ENCODE results near the gene MCM9.

The MCM9 gene

GRCh38 chr6:118892355-118892991, 42.5 kb downstream of the MCM9 start:
- no peak overlapping the region for H3K4me3 ChIP-seq (ENCODE audit: low read length)
- H3K27ac ChIP-seq (ENCODE audit: low read depth, low read length): no peak overlapping the region
- H3K79me2 ChIP-seq (ENCODE audit: control insufficient read depth, insufficient read depth, low read length): peaks cover 23% of the 10 kb centered on the region

GRCh38 chr6:118890997-118891790, 43.8 kb downstream of the MCM9 start:
- Histone ChIP-seq H2BK120ac (ENCODE audit: low read depth, low read length) (no peak overlapping the region), H3K4me2 (ENCODE audit: low read length) (no peak overlapping the region), H3K18ac (ENCODE audit: low read length) (peak overlapping the region; percentile 61), H2AK5ac (ENCODE audit: low read length) (no peak overlapping the region), H3K4me3 (ENCODE audit: low read length) (no peak overlapping the region), H3K79me1 (ENCODE audit: low read length) (peaks cover 2% of the 10 kb centered on the region), H3K4ac (ENCODE audit: low read depth, low read length) (no peak overlapping the region), H3K23ac (ENCODE audit: low read length) (peak overlapping the region; percentile 16), H4K5ac (ENCODE audit: low read length) (no peak overlapping the region), H3K9ac (ENCODE audit: low read length) (no peak overlapping the region), H3K27me3 (ENCODE audit: insufficient read depth, low read length, poor library complexity) (no peaks in the 10 kb centered on the region), H4K8ac (ENCODE audit: low read depth, low read length) (peak overlapping the region; percentile 1), H3K36me3 (ENCODE audit: control insufficient read depth, insufficient read depth, low read length) (no peaks in the 10 kb centered on the region), H3K56ac (ENCODE audit: low read length) (peak overlapping the region; percentile 50), H2BK5ac (ENCODE audit: low read length) (peak overlapping the region; percentile 26), H3K4me1 (ENCODE audit: control insufficient read depth, low read depth, low read length) (peaks cover 6% of the 10 kb centered on the region), H2BK15ac (replicated peaks; ENCODE audit: low read depth) (no peak overlapping the region), H3K27ac (ENCODE audit: low read depth, low read length) (no peak overlapping the region), H3K79me2 (ENCODE audit: control insufficient read depth, insufficient read depth, low read length) (peaks cover 13% of the 10 kb centered on the region)
- no peak for DNase-seq
- WGBS (ENCODE audit: extremely low coverage, insufficient coverage, low lambda C conversion rate): no CpG with 5 or more reads among the region's 5 CpGs

More at GRCh38 chr6:118892355-118892991, 42.5 kb downstream of the MCM9 start:
- no peaks in the 10 kb centered on the region for H3K27me3 ChIP-seq (ENCODE audit: insufficient read depth, low read length, poor library complexity)
- peak overlapping the region; percentile 51 for H3K56ac ChIP-seq (ENCODE audit: low read length)
- H4K5ac ChIP-seq (ENCODE audit: low read length): no peak overlapping the region
- no CpG with 5 or more reads among the region's 6 CpGs for WGBS (ENCODE audit: extremely low coverage, insufficient coverage, low lambda C conversion rate)
- no peak overlapping the region for H3K23ac ChIP-seq (ENCODE audit: low read length)
- no peak overlapping the region for H2AK5ac ChIP-seq (ENCODE audit: low read length)
- peak overlapping the region; percentile 38 for H2BK120ac ChIP-seq (ENCODE audit: low read depth, low read length)
- no peak overlapping the region for H4K8ac ChIP-seq (ENCODE audit: low read depth, low read length)
- peaks cover 2% of the 10 kb centered on the region for H3K79me1 ChIP-seq (ENCODE audit: low read length)
- no peaks in the 10 kb centered on the region for H3K36me3 ChIP-seq (ENCODE audit: control insufficient read depth, insufficient read depth, low read length)
- no peak overlapping the region for H3K4me2 ChIP-seq (ENCODE audit: low read length)
- no peak overlapping the region for H3K9ac ChIP-seq (ENCODE audit: low read length)
- H2BK15ac ChIP-seq (replicated peaks; ENCODE audit: low read depth): peak overlapping the region; percentile 19
- H3K4ac ChIP-seq (ENCODE audit: low read depth, low read length): no peak overlapping the region
- DNase-seq: no peak
- peaks cover 6% of the 10 kb centered on the region for H3K4me1 ChIP-seq (ENCODE audit: control insufficient read depth, low read depth, low read length)
- H3K18ac ChIP-seq (ENCODE audit: low read length): no peak overlapping the region
- H2BK5ac ChIP-seq (ENCODE audit: low read length): no peak overlapping the region

- peaks cover 6% of the 10 kb centered on the region for H3K4me1 ChIP-seq (ENCODE audit: control insufficient read depth, low read depth, low read length)
- H3K79me1 ChIP-seq (ENCODE audit: low read length): peaks cover 2% of the 10 kb centered on the region
- no peak overlapping the region for H2BK120ac ChIP-seq (ENCODE audit: low read depth, low read length)
- H4K5ac ChIP-seq (ENCODE audit: low read length): no peak overlapping the region
- no CpG with 5 or more reads among the region's 4 CpGs for WGBS (ENCODE audit: extremely low coverage, insufficient coverage, low lambda C conversion rate)
- H3K4me2 ChIP-seq (ENCODE audit: low read length): no peak overlapping the region
- no peak overlapping the region for H4K8ac ChIP-seq (ENCODE audit: low read depth, low read length)
- H2AK5ac ChIP-seq (ENCODE audit: low read length): no peak overlapping the region
- H3K18ac ChIP-seq (ENCODE audit: low read length): no peak overlapping the region
- no peaks in the 10 kb centered on the region for H3K79me2 ChIP-seq (ENCODE audit: control insufficient read depth, insufficient read depth, low read length)
- no peak for DNase-seq
- no peak overlapping the region for H3K56ac ChIP-seq (ENCODE audit: low read length)
- H2BK5ac ChIP-seq (ENCODE audit: low read length): no peak overlapping the region
- H3K4ac ChIP-seq (ENCODE audit: low read depth, low read length): no peak overlapping the region
- H3K4me3 ChIP-seq (ENCODE audit: low read length): no peak overlapping the region
- no peak overlapping the region for H3K23ac ChIP-seq (ENCODE audit: low read length)
- no peak overlapping the region for H3K9ac ChIP-seq (ENCODE audit: low read length)
- no peaks in the 10 kb centered on the region for H3K27me3 ChIP-seq (ENCODE audit: insufficient read depth, low read length, poor library complexity)
- no peak overlapping the region for H3K27ac ChIP-seq (ENCODE audit: low read depth, low read length)
- no peaks in the 10 kb centered on the region for H3K36me3 ChIP-seq (ENCODE audit: control insufficient read depth, insufficient read depth, low read length)
- H2BK15ac ChIP-seq (replicated peaks; ENCODE audit: low read depth): no peak overlapping the region
Observed at GRCh38 chr6:118889163-118889562, 45.8 kb downstream of the MCM9 start.

- Histone ChIP-seq H3K9ac (ENCODE audit: low read length) (no peak overlapping the region), H2AK5ac (ENCODE audit: low read length) (no peak overlapping the region), H3K4me3 (ENCODE audit: low read length) (no peak overlapping the region), H3K4ac (ENCODE audit: low read depth, low read length) (no peak overlapping the region), H3K27ac (ENCODE audit: low read depth, low read length) (no peak overlapping the region), H3K79me1 (ENCODE audit: low read length) (peaks cover 4% of the 10 kb centered on the region), H4K8ac (ENCODE audit: low read depth, low read length) (no peak overlapping the region), H3K4me1 (ENCODE audit: control insufficient read depth, low read depth, low read length) (peaks cover 6% of the 10 kb centered on the region), H3K79me2 (ENCODE audit: control insufficient read depth, insufficient read depth, low read length) (no peaks in the 10 kb centered on the region), H3K23ac (ENCODE audit: low read length) (no peak overlapping the region), H3K36me3 (ENCODE audit: control insufficient read depth, insufficient read depth, low read length) (no peaks in the 10 kb centered on the region), H3K18ac (ENCODE audit: low read length) (no peak overlapping the region), H4K5ac (ENCODE audit: low read length) (no peak overlapping the region), H2BK5ac (ENCODE audit: low read length) (no peak overlapping the region), H3K56ac (ENCODE audit: low read length) (no peak overlapping the region), H2BK15ac (replicated peaks; ENCODE audit: low read depth) (no peak overlapping the region), H3K27me3 (ENCODE audit: insufficient read depth, low read length, poor library complexity) (no peaks in the 10 kb centered on the region), H3K4me2 (ENCODE audit: low read length) (no peak overlapping the region), H2BK120ac (ENCODE audit: low read depth, low read length) (no peak overlapping the region)
- DNase-seq: no peak
- no CpG with 5 or more reads among the region's 6 CpGs for WGBS (ENCODE audit: extremely low coverage, insufficient coverage, low lambda C conversion rate)
Observed at GRCh38 chr6:118886641-118887040, 48.3 kb downstream of the MCM9 start.

- Histone ChIP-seq H2AK5ac (ENCODE audit: low read length) (no peak overlapping the region), H2BK15ac (replicated peaks; ENCODE audit: low read depth) (no peak overlapping the region), H3K4me3 (ENCODE audit: low read length) (no peak overlapping the region), H4K8ac (ENCODE audit: low read depth, low read length) (peak overlapping the region; percentile 39), H3K4ac (ENCODE audit: low read depth, low read length) (no peak overlapping the region), H3K27ac (ENCODE audit: low read depth, low read length) (no peak overlapping the region), H3K36me3 (ENCODE audit: control insufficient read depth, insufficient read depth, low read length) (no peaks in the 10 kb centered on the region), H2BK120ac (ENCODE audit: low read depth, low read length) (no peak overlapping the region), H3K79me1 (ENCODE audit: low read length) (peaks cover 2% of the 10 kb centered on the region), H3K23ac (ENCODE audit: low read length) (no peak overlapping the region), H3K27me3 (ENCODE audit: insufficient read depth, low read length, poor library complexity) (no peaks in the 10 kb centered on the region), H3K18ac (ENCODE audit: low read length) (peak overlapping the region; percentile 62), H3K79me2 (ENCODE audit: control insufficient read depth, insufficient read depth, low read length) (no peaks in the 10 kb centered on the region), H4K5ac (ENCODE audit: low read length) (no peak overlapping the region), H3K56ac (ENCODE audit: low read length) (no peak overlapping the region), H3K4me2 (ENCODE audit: low read length) (no peak overlapping the region), H2BK5ac (ENCODE audit: low read length) (no peak overlapping the region), H3K4me1 (ENCODE audit: control insufficient read depth, low read depth, low read length) (peaks cover 3% of the 10 kb centered on the region), H3K9ac (ENCODE audit: low read length) (no peak overlapping the region)
- no peak for DNase-seq
- WGBS (ENCODE audit: extremely low coverage, insufficient coverage, low lambda C conversion rate): no CpG with 5 or more reads among the region's 4 CpGs
Observed at GRCh38 chr6:118882314-118882905, 52.5 kb downstream of the MCM9 start.

Data from mesendoderm (in vitro differentiated cells).